GM12878 (cell line): Measurements from ENCODE around the gene VKORC1. TPM values are rescaled to one million over a fixed set of nuclear protein-coding genes. Genes with fewer than 3 reads are reported as not detected.

Source experiments
- ATAC-seq: fragments of 200-7000 bp; cut with Tn5 transposase; 3 replicates; pipeline ENCODE4 v1.9.1; 2020; ENCODE audit warnings: mild to moderate bottlenecking, moderate library complexity
- BruUV-seq: library from RNA; stranded (reverse); fragments of 400-500 nt; replicated peaks from 2 replicates; lab custom pipeline; 2021; lab: Mats Ljungman, UMichigan
- CTCF ChIA-PET: fragments of 300-600 bp; sonication (Branson Sonifier 250); formaldehyde crosslinking; extraction: SDS; loops from one replicate; lab custom pipeline; 2021; ENCODE audit warnings: inconsistent platforms; lab: Yijun Ruan, JAX
- POLR2A ChIA-PET: fragments of 350-600 bp; formaldehyde crosslinking; extraction: SDS; loops from one replicate; lab custom pipeline; 2021; ENCODE audit warnings: inconsistent platforms; lab: Charles Lee
- RAD21 ChIA-PET: fragments of 300-600 bp; sonication (Branson Sonifier 250); formaldehyde crosslinking; loops from one replicate; lab custom pipeline; 2023; ENCODE audit warnings: antibody characterized with exemption; ENCODE audit not compliant: unreplicated experiment; lab: Charles Lee
- SMC1A ChIA-PET: fragments of 300-600 bp; sonication (Branson Sonifier 250); formaldehyde crosslinking; loops from one replicate; lab custom pipeline; 2023; ENCODE audit not compliant: unreplicated experiment, uncharacterized antibody; lab: Charles Lee
- DNase-seq: peaks from one replicate; pipeline ENCODE4 v3.0.0-alpha.2; 2011; ENCODE audit warnings: low read depth, low spot score
- FAIRE-seq: peaks from 3 replicates; lab custom pipeline; 2011; peaks lifted over from hg19 to GRCh38; lab: Jason Lieb, UNC
- H2AFZ ChIP-seq: 2 replicates; pipeline ENCODE4 v1.6.0; 2011; ENCODE audit warnings: low read depth, low read length, control low read depth; ENCODE audit not compliant: control insufficient read depth
- H3K27ac ChIP-seq: 2 replicates; pipeline ENCODE4 v1.5.1; 2011; ENCODE audit warnings: control low read depth; ENCODE audit not compliant: control insufficient read depth, insufficient read depth
- H3K27me3 ChIP-seq, 2 experiments: replicated peaks in 1 of 2; 2 replicates each; pipeline versions ENCODE4 v1.6.0 to v1.6.1; 2011; ENCODE audit warnings: low read length in 1 of 2; ENCODE audit not compliant: control insufficient read depth in 2 of 2, insufficient read depth in 2 of 2
- H3K36me3 ChIP-seq, 2 experiments: 2 replicates each; pipeline ENCODE4 v1.5.1; 2011; ENCODE audit warnings: low read length in 1 of 2; ENCODE audit not compliant: control insufficient read depth in 2 of 2, insufficient read depth in 2 of 2
- H3K4me1 ChIP-seq: 2 replicates; pipeline ENCODE4 v1.6.1; 2011; ENCODE audit warnings: mild to moderate bottlenecking, low read length, moderate library complexity, mixed read lengths; ENCODE audit not compliant: control insufficient read depth, insufficient read depth
- H3K4me2 ChIP-seq: 2 replicates; pipeline ENCODE4 v1.6.0; 2011; ENCODE audit warnings: control low read depth; ENCODE audit not compliant: control insufficient read depth, insufficient read depth
- H3K4me3 ChIP-seq: fragments of 200-600 bp; sonication (generic); 2 replicates; pipeline ENCODE4 v1.5.1; 2016
- H3K79me2 ChIP-seq: 2 replicates; pipeline ENCODE4 v1.6.0; 2011; ENCODE audit warnings: low read length; ENCODE audit not compliant: control insufficient read depth, insufficient read depth
- H3K9ac ChIP-seq: 2 replicates; pipeline ENCODE4 v1.8.0; 2011; ENCODE audit warnings: low read length, control low read depth, mixed read lengths; ENCODE audit not compliant: control insufficient read depth, insufficient read depth
- H3K9me3 ChIP-seq: replicated peaks from 3 replicates; pipeline ENCODE4 v1.5.1; 2011; ENCODE audit warnings: mild to moderate bottlenecking, low read length; ENCODE audit not compliant: control insufficient read depth, insufficient read depth
- H4K20me1 ChIP-seq: 2 replicates; pipeline ENCODE4 v1.6.0; 2011; ENCODE audit not compliant: control insufficient read depth, insufficient read depth
- BCLAF1 ChIP-seq: fragments of 450-650 bp; IDR thresholded peaks from 2 replicates; pipeline ENCODE4 v1.6.1; 2017; ENCODE audit warnings: antibody characterized with exemption, mild to moderate bottlenecking, moderate library complexity
- BHLHE40 ChIP-seq, 2 experiments: fragments of 450-650 bp in 1 of 2; IDR thresholded peaks; 2 replicates each; pipeline ENCODE4 v1.6.1; 2011 to 2017; ENCODE audit warnings: low read depth in 2 of 2, borderline replicate concordance in 1 of 2, improper control_type of control experiment in 1 of 2, low read length in 1 of 2, mild to moderate bottlenecking in 1 of 2
- ETV6 ChIP-seq, 2 experiments: fragments of 450-650 bp in 1 of 2; IDR thresholded peaks in 1 of 2; conservative IDR thresholded peaks in 1 of 2; 2 replicates each; pipeline ENCODE4 v1.6.1; 2014; ENCODE audit warnings: antibody characterized with exemption in 1 of 2, borderline replicate concordance in 1 of 2, low read depth in 1 of 2, mild to moderate bottlenecking in 1 of 2, moderate library complexity in 1 of 2
- EZH2 ChIP-seq: IDR thresholded peaks from 2 replicates; pipeline ENCODE4 v1.6.1; 2012; ENCODE audit warnings: low read depth, mild to moderate bottlenecking, control low read depth, inconsistent platforms, low read length, borderline replicate concordance; ENCODE audit not compliant: control insufficient read depth
- IKZF1 ChIP-seq: fragments of 450-650 bp; conservative IDR thresholded peaks from 2 replicates; pipeline ENCODE4 v1.6.1; 2017; ENCODE audit warnings: antibody characterized with exemption, mild to moderate bottlenecking
- MAX ChIP-seq: IDR thresholded peaks from 2 replicates; pipeline ENCODE4 v1.6.1; 2012; ENCODE audit warnings: low read depth, low read length, improper control_type of control experiment
- YY1 ChIP-seq: IDR thresholded peaks from 2 replicates; pipeline ENCODE4 v1.6.1; 2011; ENCODE audit warnings: low read depth, mild to moderate bottlenecking, low read length
- WGBS: methylation state at CpG from one replicate; pipeline ENCODE4 v1.1.6; 2016; ENCODE audit warnings: low lambda C conversion rate; ENCODE audit not compliant: insufficient replicate concordance, insufficient coverage; ENCODE audit errors: missing lambda C conversion rate; 5-methylcytosine and 5-hydroxymethylcytosine counted together
- in situ Hi-C: fragments of 300-500 bp; cut with MboI; formaldehyde crosslinking; loops from 9 replicates; pipeline ENCODE4 v1.14.3; 2018; ENCODE audit warnings: mixed read lengths
- intact Hi-C: fragments of 100-400 bp; cut with micrococcal nuclease; formaldehyde crosslinking; loops from one replicate; pipeline ENCODE4 v1.14.2; 2022; ENCODE audit not compliant: unreplicated experiment
- polyA plus RNA-seq, 11 experiments: library from polyadenylated mRNA; depleted of rRNA in 4 of 11; unstranded in 6 of 11; stranded (reverse) in 5 of 11; fragments of >200 nt; fragmentation: Nextera tagmentation in 4 of 11; fragmentation: Illumina TruSeq in 1 of 11; extraction: Ambion mirVana in 4 of 11; extraction: Trizol in 1 of 11; gene quantifications; 1 replicate in 1 of 11; 2 replicates in 10 of 11; pipeline versions ENCODE4 v1.2.1 to v1.2.3, GENCODE V29; 2011 to 2016; ENCODE audit warnings: inconsistent platforms in 2 of 11, missing spikeins in 2 of 11, low read depth in 1 of 11
- total RNA-seq, 4 experiments: library from RNA; depleted of rRNA in 3 of 4; stranded (reverse); fragments of >200 nt in 3 of 4; fragmentation: Illumina TruSeq in 1 of 4; extraction: Trizol in 1 of 4; gene quantifications; 2 replicates each; pipeline versions ENCODE4 v1.2.1 to v1.2.3, GENCODE V29; 2013 to 2021

The VKORC1 gene
- total and polyA plus RNA-seq, 10 of the 15 experiments (the other 5 are each of a cell fraction or from before 2014, with no cell fraction given): 19.8 to 140 (median 57.7) TPM

GRCh38 chr16:31143011-31143693, 48.6 kb upstream of the VKORC1 start:
- Histone ChIP-seq H3K9ac (no peak overlapping the region; the same call in 1 of the 2 replicates), H3K4me1 (peaks cover 9% of the 10 kb centered on the region), H3K4me2 (peak overlapping the region; percentile 89), H3K4me3 (no peak overlapping the region), H3K27me3 (no peaks in the 10 kb centered on the region), H3K36me3 (no peaks in the 10 kb centered on the region), H3K79me2 (no peaks in the 10 kb centered on the region), H4K20me1 (peaks cover 3% of the 10 kb centered on the region; the same call in 1 of the 2 replicates), H3K9me3 (no peaks in the 10 kb centered on the region)
- ChIA-PET CTCF (interaction anchor here (0.7 to 3.1 kb wide), 26 partner anchors 10 to 734 kb away, joined by 3 to 23 read pairs (median 8); partner anchors contain the start of genes FUS, HSD3B7, KAT8 and PYCARD), SMC1A (interaction anchor here (1.0 to 2.0 kb wide), 13 partner anchors 14 to 301 kb away, joined by 3 to 12 read pairs (median 5); partner anchors contain the start of genes HSD3B7 and KAT8), POLR2A (interaction anchor here (0.9 to 2.1 kb wide), 7 partner anchors 24 to 190 kb away, joined by 3 to 24 read pairs (median 8); partner anchors contain the start of genes FUS, KAT8, PYCARD and ZNF646)
- ATAC-seq (no peak), FAIRE-seq (no peak)
- no TSS peak for BruUV-seq
- WGBS: 82% methylated on average over 21 of the region's 22 CpGs
- TF ChIP-seq MAX: no peak
- no peak for TF ChIP-seq BHLHE40 (IDR thresholded peaks at IDR 0.05; ENCODE audit: borderline replicate concordance in 1 of 2, low read depth in 2 of 2, low read length in 1 of 2)
- TF ChIP-seq IKZF1: 0 out of 2 replicates have a peak, but pooled peaks have one; percentile 8
- no peak for TF ChIP-seq EZH2
- no peak for TF ChIP-seq ETV6 (conservative IDR thresholded peaks at IDR 0.05 in 1 of 2, IDR thresholded peaks at IDR 0.05 in 1 of 2; ENCODE audit: borderline replicate concordance in 1 of 2, low read depth in 1 of 2)
- no peak for TF ChIP-seq BCLAF1
- no peak for TF ChIP-seq YY1
- TF ChIP-seq, all 136 proteins: peak for 1
- Histone ChIP-seq H3K27ac (no peak overlapping the region), H2AFZ (peak overlapping the region; percentile 84)
- DNase-seq: no peak
- RAD21 ChIA-PET: interaction anchor here (1.3 to 3.3 kb wide), 16 partner anchors 9 to 316 kb away, joined by 3 to 48 read pairs (median 7); partner anchors contain the start of genes ARMC5, FUS, HSD3B7 and ITGAX
- in situ Hi-C loops: loop anchor here (10.0 kb wide), 1 partner anchor 732 kb away; the partner anchor contains the start of gene ZNF267
- intact Hi-C loops: loop anchor here (2.0 to 5.0 kb wide), 4 partner anchors 36 to 190 kb away; partner anchors contain the start of genes BCKDK, ZNF646 and ZNF668
